Measurements from ENCODE around the gene PTGER4.
A peak's percentile ranks its signal among the peaks of the same experiment; 100 is the strongest.

Gene PTGER4

DNA sequence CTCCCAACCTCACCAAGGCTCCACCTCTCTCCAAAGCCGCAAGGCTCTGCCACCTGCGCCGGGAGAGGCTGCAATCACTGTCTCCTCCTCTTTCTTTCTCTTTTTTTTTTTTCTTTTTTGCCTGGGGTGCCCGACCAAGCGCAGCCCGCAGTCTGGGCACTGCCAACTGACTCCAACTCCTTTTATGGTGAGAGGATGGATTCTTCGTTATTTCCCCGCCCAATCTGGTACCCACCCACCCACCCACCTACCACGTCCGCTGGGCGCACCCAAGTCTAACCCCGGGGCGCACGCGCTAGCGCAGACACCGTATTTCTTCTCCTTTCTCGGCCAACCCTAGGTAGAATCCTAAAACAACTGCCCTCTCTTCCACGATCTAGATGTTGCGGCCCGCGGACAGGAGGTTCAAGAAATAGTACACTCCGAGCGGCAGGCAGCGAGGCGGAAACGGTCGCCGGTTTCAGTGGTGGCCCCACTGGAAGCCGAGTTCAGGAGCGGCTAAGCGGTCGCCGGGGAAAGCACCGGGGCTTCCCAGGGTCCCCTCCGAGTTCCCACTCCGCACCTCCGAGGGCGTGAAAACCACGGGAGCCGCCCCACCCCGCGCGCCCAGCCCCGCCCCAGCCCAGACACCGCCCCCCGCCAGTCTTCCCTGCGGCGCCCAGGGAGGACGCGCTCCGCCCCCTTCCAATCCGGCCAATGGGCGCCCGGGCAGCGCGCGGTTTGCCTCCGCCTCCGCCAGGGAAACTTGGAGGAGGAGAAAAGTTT is 385 bp upstream of the PTGER4 start:
- TF ChIP-seq, protein P1, sequence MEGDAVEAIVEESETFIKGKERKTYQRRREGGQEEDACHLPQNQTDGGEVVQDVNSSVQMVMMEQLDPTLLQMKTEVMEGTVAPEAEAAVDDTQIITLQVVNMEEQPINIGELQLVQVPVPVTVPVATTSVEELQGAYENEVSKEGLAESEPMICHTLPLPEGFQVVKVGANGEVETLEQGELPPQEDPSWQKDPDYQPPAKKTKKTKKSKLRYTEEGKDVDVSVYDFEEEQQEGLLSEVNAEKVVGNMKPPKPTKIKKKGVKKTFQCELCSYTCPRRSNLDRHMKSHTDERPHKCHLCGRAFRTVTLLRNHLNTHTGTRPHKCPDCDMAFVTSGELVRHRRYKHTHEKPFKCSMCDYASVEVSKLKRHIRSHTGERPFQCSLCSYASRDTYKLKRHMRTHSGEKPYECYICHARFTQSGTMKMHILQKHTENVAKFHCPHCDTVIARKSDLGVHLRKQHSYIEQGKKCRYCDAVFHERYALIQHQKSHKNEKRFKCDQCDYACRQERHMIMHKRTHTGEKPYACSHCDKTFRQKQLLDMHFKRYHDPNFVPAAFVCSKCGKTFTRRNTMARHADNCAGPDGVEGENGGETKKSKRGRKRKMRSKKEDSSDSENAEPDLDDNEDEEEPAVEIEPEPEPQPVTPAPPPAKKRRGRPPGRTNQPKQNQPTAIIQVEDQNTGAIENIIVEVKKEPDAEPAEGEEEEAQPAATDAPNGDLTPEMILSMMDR (IDR thresholded peaks at IDR 0.05) = no peak
- TF ChIP-seq ZFX (IDR thresholded peaks at IDR 0.05; ENCODE audit: borderline replicate concordance) = no peak
- H3K27ac ChIP-seq = peak overlapping the region; percentile 93

DNA sequence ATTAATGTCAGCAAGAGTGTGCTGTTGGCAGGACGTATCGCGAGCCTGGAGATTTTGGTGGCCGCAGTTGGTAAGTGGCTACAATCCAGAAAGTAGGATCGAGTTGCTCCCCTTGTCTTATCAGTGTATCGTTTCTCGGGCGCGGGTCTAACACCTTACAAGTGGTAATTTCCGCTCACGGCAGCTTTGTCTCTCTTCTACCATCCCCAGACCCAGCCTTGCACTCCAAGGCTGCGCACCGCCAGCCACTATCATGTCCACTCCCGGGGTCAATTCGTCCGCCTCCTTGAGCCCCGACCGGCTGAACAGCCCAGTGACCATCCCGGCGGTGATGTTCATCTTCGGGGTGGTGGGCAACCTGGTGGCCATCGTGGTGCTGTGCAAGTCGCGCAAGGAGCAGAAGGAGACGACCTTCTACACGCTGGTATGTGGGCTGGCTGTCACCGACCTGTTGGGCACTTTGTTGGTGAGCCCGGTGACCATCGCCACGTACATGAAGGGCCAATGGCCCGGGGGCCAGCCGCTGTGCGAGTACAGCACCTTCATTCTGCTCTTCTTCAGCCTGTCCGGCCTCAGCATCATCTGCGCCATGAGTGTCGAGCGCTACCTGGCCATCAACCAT is 1.1 kb downstream of the PTGER4 start:
- TF ChIP-seq, protein P1 (IDR thresholded peaks at IDR 0.05) = no peak
- TF ChIP-seq ZFX (IDR thresholded peaks at IDR 0.05; ENCODE audit: borderline replicate concordance) = no peak
- no peak overlapping the region for H3K27ac ChIP-seq

DNA sequence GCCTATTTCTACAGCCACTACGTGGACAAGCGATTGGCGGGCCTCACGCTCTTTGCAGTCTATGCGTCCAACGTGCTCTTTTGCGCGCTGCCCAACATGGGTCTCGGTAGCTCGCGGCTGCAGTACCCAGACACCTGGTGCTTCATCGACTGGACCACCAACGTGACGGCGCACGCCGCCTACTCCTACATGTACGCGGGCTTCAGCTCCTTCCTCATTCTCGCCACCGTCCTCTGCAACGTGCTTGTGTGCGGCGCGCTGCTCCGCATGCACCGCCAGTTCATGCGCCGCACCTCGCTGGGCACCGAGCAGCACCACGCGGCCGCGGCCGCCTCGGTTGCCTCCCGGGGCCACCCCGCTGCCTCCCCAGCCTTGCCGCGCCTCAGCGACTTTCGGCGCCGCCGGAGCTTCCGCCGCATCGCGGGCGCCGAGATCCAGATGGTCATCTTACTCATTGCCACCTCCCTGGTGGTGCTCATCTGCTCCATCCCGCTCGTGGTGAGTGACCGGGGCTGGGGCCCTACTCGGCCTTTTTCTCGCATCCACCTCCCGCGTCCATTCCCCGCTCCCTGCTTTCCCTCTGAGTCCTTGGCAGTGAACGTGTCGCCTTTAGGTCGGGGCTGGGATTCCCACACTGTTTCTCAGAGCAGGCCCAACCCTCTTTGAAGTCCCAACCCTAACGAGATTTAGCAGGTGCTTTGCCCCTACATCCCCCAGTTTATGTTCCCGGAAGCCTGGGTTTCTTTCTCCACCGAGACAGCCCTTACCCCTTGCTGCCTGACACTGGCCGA is 1.8 kb downstream of the PTGER4 start:
- TF ChIP-seq ZFX (IDR thresholded peaks at IDR 0.05; ENCODE audit: borderline replicate concordance) = no peak
- TF ChIP-seq, protein P1 (IDR thresholded peaks at IDR 0.05) = no peak
- H3K27ac ChIP-seq = no peak overlapping the region

DNA sequence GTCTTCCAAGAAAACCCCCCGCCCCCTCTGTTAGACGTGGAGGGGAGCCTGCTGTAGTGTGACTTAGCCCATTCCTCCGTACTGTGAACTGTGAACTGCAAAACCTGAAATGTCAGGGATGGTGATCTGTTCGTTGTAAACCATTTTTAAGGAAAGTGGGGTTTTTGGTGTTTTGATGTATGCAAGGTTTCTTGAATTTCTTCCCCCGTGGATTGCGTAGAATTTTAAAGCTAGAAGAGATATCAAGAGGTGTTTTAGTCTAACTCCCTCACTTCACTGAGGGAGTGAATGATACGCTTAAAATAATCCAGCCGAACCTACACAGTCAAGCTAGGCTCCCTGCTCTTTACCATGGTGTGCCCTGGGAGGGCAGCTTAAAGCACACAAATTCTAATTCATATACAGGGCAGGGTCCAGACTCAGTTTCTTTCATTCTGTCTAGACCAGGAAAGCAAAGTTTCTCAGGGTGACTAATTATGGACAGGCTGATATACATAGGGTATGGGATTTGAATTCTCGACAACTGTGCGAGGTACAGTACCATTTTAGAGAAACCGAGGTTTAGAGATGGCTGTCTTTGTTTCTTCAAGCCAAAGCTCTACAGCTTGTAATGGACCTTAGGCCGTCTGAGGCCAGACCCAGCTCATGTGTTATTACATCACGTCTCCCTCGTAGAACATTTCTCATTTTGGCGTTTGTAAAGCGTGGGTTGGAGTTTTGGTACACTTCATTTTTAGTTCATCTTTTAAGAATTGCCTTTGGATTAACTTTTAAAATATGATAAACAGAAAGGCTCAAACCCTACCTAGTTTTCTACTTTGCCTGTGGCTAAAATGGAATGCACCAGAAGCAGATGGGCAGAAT is 2.7 kb downstream of the PTGER4 start:
- no peak overlapping the region for H3K27ac ChIP-seq
- TF ChIP-seq ZFX (IDR thresholded peaks at IDR 0.05; ENCODE audit: borderline replicate concordance) = no peak
- TF ChIP-seq, protein P1 (IDR thresholded peaks at IDR 0.05) = no peak

DNA sequence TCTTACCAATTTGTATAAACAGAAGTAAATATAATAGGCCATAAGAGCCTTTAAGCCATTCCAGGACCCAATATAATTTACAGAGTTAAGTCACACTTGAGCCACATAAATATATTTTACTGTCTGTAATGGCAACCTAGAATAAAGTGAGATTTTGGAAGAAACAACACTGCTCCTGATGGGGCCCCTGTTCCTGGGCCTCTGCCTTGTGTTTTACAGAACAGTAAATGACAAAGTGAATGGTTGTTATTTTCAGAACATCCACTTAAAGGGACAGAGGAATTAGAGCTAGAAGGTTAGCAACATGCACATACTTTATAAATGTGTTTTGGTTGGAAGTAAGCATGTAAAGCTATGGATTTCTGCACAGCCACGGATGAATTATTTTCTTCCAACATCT is 3.6 kb downstream of the PTGER4 start:
- TF ChIP-seq, protein P1 (IDR thresholded peaks at IDR 0.05) = no peak
- TF ChIP-seq ZFX (IDR thresholded peaks at IDR 0.05; ENCODE audit: borderline replicate concordance) = no peak
- H3K27ac ChIP-seq = no peak overlapping the region

DNA sequence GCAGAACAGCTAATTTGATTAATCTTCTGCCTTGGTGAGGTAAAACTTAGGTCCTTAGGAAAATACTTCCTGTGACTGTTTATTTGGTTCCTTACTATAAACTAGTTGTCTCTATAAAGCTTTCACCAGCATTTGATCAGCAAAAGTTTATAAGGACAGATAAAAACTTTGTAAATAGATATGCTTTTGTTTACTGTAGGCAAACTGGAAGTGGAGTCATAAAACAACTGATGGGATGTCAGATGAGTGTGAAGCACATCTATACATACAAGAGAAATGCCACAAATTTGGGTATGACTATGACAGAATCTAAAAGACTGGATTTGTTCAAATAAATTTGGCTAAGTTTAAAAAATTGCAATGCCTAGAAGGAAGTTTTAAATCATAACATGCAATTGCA is 5.5 kb downstream of the PTGER4 start:
- H3K27ac ChIP-seq = peak overlapping the region; percentile 36; the same call in 1 of the 2 replicates

More for the DNA sequence above, 5.5 kb downstream of the PTGER4 start:
- TF ChIP-seq, protein P1 (IDR thresholded peaks at IDR 0.05) = no peak
- TF ChIP-seq ZFX (IDR thresholded peaks at IDR 0.05; ENCODE audit: borderline replicate concordance) = no peak

Measured in 22Rv1 (cell line).